ENCODE results near the gene MAST3.

Gene MAST3

DNA sequence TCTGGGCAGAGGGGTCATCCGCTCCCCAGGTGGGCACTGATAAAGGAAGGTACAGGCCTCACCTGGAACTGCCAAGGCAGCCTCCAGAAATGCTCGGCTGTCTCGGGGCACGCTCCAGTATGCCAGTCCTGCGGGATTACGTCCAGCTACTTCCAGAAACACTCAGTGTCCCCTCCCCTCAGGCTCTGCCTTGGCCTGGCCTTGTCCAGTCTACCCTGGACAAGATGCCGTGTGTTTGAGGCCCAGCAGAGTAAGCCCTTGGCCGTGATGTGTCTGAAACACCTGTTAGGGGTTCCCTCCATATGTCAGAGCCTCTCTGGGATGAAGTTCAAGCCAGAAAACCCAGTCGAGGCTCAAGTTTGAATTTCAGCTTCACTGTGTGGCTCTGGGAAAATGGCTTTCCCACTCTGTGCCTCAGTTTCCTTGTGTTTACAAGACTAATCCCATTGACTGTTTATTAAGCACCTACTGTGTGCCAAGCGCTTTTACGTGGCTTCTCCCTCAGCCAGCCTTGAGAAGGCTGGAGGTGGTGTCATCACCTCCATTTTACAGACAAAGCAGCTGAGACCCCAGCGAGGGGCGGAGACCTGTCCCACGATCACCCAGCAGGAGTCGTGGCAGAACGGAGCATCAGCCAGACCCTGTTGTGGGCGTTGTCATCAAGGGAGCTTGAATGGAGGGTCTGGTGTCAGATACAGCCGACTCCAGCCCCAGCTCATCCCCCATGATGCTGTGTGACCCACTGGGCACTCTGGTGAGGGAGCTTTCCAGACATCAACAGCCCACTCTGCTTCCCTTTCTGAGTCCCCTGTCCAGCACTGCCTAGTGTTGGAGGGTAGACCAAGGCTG, 53.4 kb downstream of the MAST3 start:
- Histone ChIP-seq H3K9me3 (ENCODE audit: insufficient read depth, low read length) (no peaks in the 10 kb centered on the region), H3K4me2 (ENCODE audit: low read depth, low read length, poor library complexity, severe bottlenecking) (peak overlapping the region; percentile 72), H4K20me1 (ENCODE audit: low read depth, low read length) (no peaks in the 10 kb centered on the region), H3K4me3 (ENCODE audit: insufficient read depth, low read length, poor library complexity, severe bottlenecking) (no peak overlapping the region), H3K27ac (ENCODE audit: low read depth, low read length) (peak overlapping the region; percentile 87; the same call in 1 of the 2 replicates), H3F3A (ENCODE audit: insufficient read depth) (0 out of 2 replicates have a peak, but pooled peaks cover 3% of the 10 kb centered on the region), H3K9ac (ENCODE audit: low read length) (peak overlapping the region; percentile 92), H3K9me2 (replicated peaks; ENCODE audit: insufficient read depth, low read length) (no peaks in the 10 kb centered on the region), H3K36me3 (ENCODE audit: low read length) (no peaks in the 10 kb centered on the region), H2AFZ (ENCODE audit: low read depth, low read length, severe bottlenecking) (no peak overlapping the region), H3K27me3 (ENCODE audit: low read length) (no peaks in the 10 kb centered on the region), H3K79me2 (ENCODE audit: insufficient read depth, low read length) (peaks cover 21% of the 10 kb centered on the region)
- no peak for TF ChIP-seq EZH2phosphoT487 (conservative IDR thresholded peaks at IDR 0.05; ENCODE audit: low read length)
- TF ChIP-seq, protein P1, sequence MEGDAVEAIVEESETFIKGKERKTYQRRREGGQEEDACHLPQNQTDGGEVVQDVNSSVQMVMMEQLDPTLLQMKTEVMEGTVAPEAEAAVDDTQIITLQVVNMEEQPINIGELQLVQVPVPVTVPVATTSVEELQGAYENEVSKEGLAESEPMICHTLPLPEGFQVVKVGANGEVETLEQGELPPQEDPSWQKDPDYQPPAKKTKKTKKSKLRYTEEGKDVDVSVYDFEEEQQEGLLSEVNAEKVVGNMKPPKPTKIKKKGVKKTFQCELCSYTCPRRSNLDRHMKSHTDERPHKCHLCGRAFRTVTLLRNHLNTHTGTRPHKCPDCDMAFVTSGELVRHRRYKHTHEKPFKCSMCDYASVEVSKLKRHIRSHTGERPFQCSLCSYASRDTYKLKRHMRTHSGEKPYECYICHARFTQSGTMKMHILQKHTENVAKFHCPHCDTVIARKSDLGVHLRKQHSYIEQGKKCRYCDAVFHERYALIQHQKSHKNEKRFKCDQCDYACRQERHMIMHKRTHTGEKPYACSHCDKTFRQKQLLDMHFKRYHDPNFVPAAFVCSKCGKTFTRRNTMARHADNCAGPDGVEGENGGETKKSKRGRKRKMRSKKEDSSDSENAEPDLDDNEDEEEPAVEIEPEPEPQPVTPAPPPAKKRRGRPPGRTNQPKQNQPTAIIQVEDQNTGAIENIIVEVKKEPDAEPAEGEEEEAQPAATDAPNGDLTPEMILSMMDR (IDR thresholded peaks at IDR 0.05; ENCODE audit: insufficient read depth, low read length, poor library complexity, severe bottlenecking) = no peak

DNA sequence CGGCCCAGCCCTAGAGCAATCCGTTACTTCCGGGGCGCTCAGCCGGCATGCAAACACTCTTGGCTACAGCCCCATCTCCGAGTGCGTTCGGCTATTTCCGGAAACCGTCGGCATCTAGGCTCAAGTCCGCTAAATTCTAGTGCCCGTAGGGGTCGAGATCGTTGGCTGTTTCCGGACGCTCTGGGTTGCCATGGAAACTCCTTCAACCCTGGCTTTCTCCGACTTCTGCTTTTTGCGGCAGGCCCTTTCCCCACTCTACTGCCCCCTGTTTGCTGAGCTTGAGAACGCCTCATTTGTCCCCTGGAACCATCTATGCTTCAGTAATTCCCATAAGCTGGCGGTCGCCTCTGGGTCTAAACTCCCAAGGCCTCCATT, 54.9 kb downstream of the MAST3 start:
- Histone ChIP-seq H3K79me2 (ENCODE audit: insufficient read depth, low read length) (peaks cover 21% of the 10 kb centered on the region), H3K27me3 (ENCODE audit: low read length) (no peaks in the 10 kb centered on the region), H3K4me3 (ENCODE audit: insufficient read depth, low read length, poor library complexity, severe bottlenecking) (peak overlapping the region; percentile 69), H2AFZ (ENCODE audit: low read depth, low read length, severe bottlenecking) (peak overlapping the region; percentile 78), H3K9me3 (ENCODE audit: insufficient read depth, low read length) (no peaks in the 10 kb centered on the region), H4K20me1 (ENCODE audit: low read depth, low read length) (no peaks in the 10 kb centered on the region), H3K4me2 (ENCODE audit: low read depth, low read length, poor library complexity, severe bottlenecking) (peak overlapping the region; percentile 72), H3K9me2 (replicated peaks; ENCODE audit: insufficient read depth, low read length) (no peaks in the 10 kb centered on the region), H3K36me3 (ENCODE audit: low read length) (no peaks in the 10 kb centered on the region), H3F3A (ENCODE audit: insufficient read depth) (0 out of 2 replicates have a peak, but pooled peaks cover 6% of the 10 kb centered on the region), H3K27ac (ENCODE audit: low read depth, low read length) (peak overlapping the region; percentile 87), H3K9ac (ENCODE audit: low read length) (peak overlapping the region; percentile 92)
- no peak for TF ChIP-seq EZH2phosphoT487 (conservative IDR thresholded peaks at IDR 0.05; ENCODE audit: low read length)
- TF ChIP-seq, protein P1 (IDR thresholded peaks at IDR 0.05; ENCODE audit: insufficient read depth, low read length, poor library complexity, severe bottlenecking) = peak; percentile 90

DNA sequence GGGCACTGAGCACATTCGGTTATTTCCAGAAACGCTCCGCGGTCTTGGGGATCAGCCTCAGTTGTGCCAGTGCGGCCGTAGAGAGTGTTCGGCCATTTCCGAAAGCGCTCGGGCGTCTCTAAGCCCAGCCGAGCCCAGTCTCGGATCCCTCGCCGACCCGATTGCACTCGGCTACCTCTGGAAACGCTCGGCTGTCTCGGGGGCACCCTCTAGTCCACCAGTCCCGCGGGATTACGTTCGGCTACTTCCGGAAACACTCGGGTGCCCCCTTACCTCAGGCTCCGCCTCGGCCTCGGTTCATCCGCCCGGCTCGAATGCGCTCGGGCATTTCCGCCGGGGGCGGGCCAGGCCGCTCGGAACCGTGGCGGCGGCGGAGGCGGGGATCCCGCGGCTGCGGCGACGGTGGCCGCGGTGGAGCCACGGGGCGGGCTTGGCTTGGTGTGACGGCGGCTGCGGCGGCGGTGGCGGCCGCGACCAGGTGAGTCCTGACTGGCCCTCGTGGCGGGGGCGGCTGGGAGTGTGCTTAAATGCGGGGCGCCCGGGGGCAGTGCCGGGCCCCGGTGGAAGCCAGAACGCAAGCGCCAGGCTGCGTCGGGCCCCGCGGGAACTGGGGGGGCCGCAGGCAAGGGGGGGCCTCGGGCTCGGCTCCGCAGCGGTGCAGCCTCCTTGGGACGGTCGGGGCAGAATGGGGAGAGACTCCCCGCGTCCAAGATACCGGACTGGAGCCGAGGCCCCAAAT, 55.4 kb downstream of the MAST3 start, which contains the start of gene PIK3R2:
PIK3R2 (plus strand) TSS at position 347 of the 739 bp plus-strand sequence. CDS start 2,717 bp downstream, outside the sequence.
- peak within 1 kb of the TSS; percentile 86 for H3K4me3 ChIP-seq (ENCODE audit: insufficient read depth, low read length, poor library complexity, severe bottlenecking)
- H3K9ac ChIP-seq (ENCODE audit: low read length) = peak within 1 kb of the TSS; percentile 92
- H3K27me3 ChIP-seq (ENCODE audit: low read length) = no peaks in the 10 kb centered on the region
- no peaks in the 10 kb centered on the region for H3K36me3 ChIP-seq (ENCODE audit: low read length)
- H3K9me2 ChIP-seq (replicated peaks; ENCODE audit: insufficient read depth, low read length) = no peaks in the 10 kb centered on the region
- no peak for TF ChIP-seq EZH2phosphoT487 (conservative IDR thresholded peaks at IDR 0.05; ENCODE audit: low read length)
- TF ChIP-seq, protein P1 (IDR thresholded peaks at IDR 0.05; ENCODE audit: insufficient read depth, low read length, poor library complexity, severe bottlenecking) = no peak
- H4K20me1 ChIP-seq (ENCODE audit: low read depth, low read length) = no peaks in the 10 kb centered on the region
- H3K4me2 ChIP-seq (ENCODE audit: low read depth, low read length, poor library complexity, severe bottlenecking) = peak within 1 kb of the TSS; percentile 75
- H3K27ac ChIP-seq (ENCODE audit: low read depth, low read length) = peak within 1 kb of the TSS; percentile 87
- peak within 1 kb of the TSS; percentile 78 for H2AFZ ChIP-seq (ENCODE audit: low read depth, low read length, severe bottlenecking)
- H3K79me2 ChIP-seq (ENCODE audit: insufficient read depth, low read length) = peaks cover 21% of the 10 kb centered on the region
- H3F3A ChIP-seq (ENCODE audit: insufficient read depth) = 0 out of 2 replicates have a peak, but pooled peaks cover 11% of the 10 kb centered on the region
- no peaks in the 10 kb centered on the region for H3K9me3 ChIP-seq (ENCODE audit: insufficient read depth, low read length)

All from SU-DHL-6 (cell line).